ENCODE measurements around the gene IER3. TPM values are rescaled to one million over a fixed set of nuclear protein-coding genes. Genes with fewer than 3 reads are reported as not detected.

IER3 gene
- polyA plus RNA-seq, 3 donors: 30.6 to 188 (median 53.2) TPM

DNA sequence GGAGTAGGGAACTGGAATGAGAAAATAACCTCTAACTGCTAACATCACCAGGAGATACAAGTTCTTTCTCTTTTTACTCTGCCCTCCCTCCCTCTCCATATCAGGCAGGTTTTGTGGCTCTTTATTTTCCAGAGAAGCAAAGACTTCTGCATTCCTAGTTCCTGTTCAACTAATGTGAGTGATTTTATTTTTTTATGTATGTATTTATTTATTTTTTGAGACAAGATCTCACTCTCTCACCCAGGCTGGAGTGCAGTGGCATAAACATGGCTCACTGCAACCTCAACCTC lies 6.0 kb upstream of the IER3 start:
- intact Hi-C loops (cut with micrococcal nuclease): no loop called here
- no peaks in the 10 kb centered on the region for H4K20me1 ChIP-seq (ENCODE audit: insufficient read depth, low read length)

DNA sequence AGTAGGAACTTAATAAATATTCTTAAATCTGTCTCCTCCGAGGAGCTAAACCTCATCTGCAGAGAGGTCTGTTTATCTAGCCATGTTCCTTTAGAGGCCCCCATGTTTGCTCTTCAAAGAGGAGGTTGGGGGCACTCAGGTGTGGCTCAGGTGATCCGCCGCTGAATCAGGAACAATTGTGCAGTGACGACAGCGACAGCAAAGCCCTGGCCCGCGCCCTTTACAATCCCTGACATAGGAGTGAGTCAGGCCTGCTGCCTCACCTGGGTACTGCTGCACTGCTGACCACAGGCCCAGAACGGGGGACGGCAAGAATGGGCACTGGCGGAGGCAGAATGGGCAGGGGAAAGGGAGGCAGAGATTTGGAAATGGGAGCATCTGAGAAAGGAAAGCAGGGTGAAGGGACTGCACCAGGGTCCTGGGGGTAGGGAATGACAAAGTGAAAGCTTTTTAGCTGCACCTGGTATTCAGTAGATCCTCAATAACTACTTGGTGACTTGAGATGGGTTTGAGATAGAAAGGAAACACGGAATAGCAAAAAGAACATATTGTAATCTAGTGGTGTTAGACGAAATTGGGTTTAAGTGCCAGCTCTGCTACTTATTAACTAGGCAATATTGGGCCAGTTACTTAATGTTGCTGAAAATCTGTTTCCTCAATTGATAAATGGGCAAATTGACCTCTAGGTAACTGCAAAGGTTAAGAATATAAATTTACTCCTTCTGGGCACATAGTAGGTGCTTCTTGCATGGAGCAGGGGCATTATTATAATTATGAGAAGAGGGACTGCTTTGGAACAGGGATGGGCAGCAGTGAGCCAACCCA lies 5.4 kb upstream of the IER3 start:
- Mint-ChIP-seq H3K27ac (peak overlapping the region in 4 of 7 donors; percentile 5 to 87 (median 36)), H3K27me3 (ENCODE audit: low read depth in 3 of 3) (peaks cover 7 to 18% (median 10%) of the 10 kb centered on the region in 3 donors), H3K4me3 (no peak overlapping the region), H3K4me1 (peaks cover 38% of the 10 kb centered on the region), H3K36me3 (peaks cover 0 to 8% of the 10 kb centered on the region in 2 donors), H3K9me3 (peaks cover 0 to 3% (median 0%) of the 10 kb centered on the region in 7 donors)
- intact Hi-C loops (cut with micrococcal nuclease): loop anchor here in 1 of 2 donors (10.0 kb wide), 1 partner anchor 335 kb away; no protein-coding TSS in a partner anchor
- Histone ChIP-seq H3K27me3 (ENCODE audit: control insufficient read depth in 2 of 2, insufficient read depth in 2 of 2, low read length in 2 of 2) (peaks cover 0 to 4% of the 10 kb centered on the region in 2 donors), H3K4me3 (replicated peaks in 1 of 3; ENCODE audit: low read depth in 2 of 3, low read length in 3 of 3) (no peak overlapping the region), H3K36me3 (replicated peaks in 1 of 2; ENCODE audit: control insufficient read depth in 1 of 2, insufficient read depth in 2 of 2, low read length in 2 of 2) (no peaks in the 10 kb centered on the region), H3K9me3 (replicated peaks in 1 of 2; ENCODE audit: control insufficient read depth in 1 of 2, insufficient read depth in 1 of 2, low read length in 2 of 2) (no peaks in the 10 kb centered on the region), H3K4me1 (ENCODE audit: control insufficient read depth in 1 of 2, insufficient read depth in 2 of 2, low read length in 2 of 2) (peaks cover 20 to 29% of the 10 kb centered on the region in 2 donors), H3K79me2 (ENCODE audit: insufficient read depth, low read length) (no peaks in the 10 kb centered on the region), H2AFZ (ENCODE audit: insufficient read depth, low read depth, low read length, poor library complexity, severe bottlenecking) (no peak overlapping the region), H3K4me2 (replicated peaks; ENCODE audit: extremely low read depth, low read length, poor library complexity, severe bottlenecking) (no peak overlapping the region), H3K27ac (ENCODE audit: low read depth in 1 of 2, low read length in 2 of 2) (no peak overlapping the region), H4K20me1 (ENCODE audit: insufficient read depth, low read length) (no peaks in the 10 kb centered on the region), H3K9ac (ENCODE audit: insufficient read depth, low read length, poor library complexity, severe bottlenecking) (no peak overlapping the region)
- DNase-seq: no peak
- WGBS (ENCODE audit: insufficient coverage): 92% methylated on average over 11 of the region's 12 CpGs
- TF ChIP-seq, protein P1, sequence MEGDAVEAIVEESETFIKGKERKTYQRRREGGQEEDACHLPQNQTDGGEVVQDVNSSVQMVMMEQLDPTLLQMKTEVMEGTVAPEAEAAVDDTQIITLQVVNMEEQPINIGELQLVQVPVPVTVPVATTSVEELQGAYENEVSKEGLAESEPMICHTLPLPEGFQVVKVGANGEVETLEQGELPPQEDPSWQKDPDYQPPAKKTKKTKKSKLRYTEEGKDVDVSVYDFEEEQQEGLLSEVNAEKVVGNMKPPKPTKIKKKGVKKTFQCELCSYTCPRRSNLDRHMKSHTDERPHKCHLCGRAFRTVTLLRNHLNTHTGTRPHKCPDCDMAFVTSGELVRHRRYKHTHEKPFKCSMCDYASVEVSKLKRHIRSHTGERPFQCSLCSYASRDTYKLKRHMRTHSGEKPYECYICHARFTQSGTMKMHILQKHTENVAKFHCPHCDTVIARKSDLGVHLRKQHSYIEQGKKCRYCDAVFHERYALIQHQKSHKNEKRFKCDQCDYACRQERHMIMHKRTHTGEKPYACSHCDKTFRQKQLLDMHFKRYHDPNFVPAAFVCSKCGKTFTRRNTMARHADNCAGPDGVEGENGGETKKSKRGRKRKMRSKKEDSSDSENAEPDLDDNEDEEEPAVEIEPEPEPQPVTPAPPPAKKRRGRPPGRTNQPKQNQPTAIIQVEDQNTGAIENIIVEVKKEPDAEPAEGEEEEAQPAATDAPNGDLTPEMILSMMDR (IDR thresholded peaks at IDR 0.05): no peak

More for the DNA sequence above, 6.0 kb upstream of the IER3 start:
- H3K36me3 Mint-ChIP-seq: peaks cover 0 to 8% of the 10 kb centered on the region in 2 donors
- H3K9me3 Mint-ChIP-seq: peaks cover 0 to 3% (median 0%) of the 10 kb centered on the region in 7 donors
- H3K27ac ChIP-seq (ENCODE audit: low read depth in 1 of 2, low read length in 2 of 2): no peak overlapping the region
- peaks cover 6 to 18% (median 9%) of the 10 kb centered on the region in 3 donors for H3K27me3 Mint-ChIP-seq (ENCODE audit: low read depth in 3 of 3)
- no peaks in the 10 kb centered on the region for H3K79me2 ChIP-seq (ENCODE audit: insufficient read depth, low read length)
- H3K27ac Mint-ChIP-seq: peak overlapping the region in 2 of 7 donors; percentile 31 to 41
- no peaks in the 10 kb centered on the region for H3K9me3 ChIP-seq (replicated peaks in 1 of 2; ENCODE audit: control insufficient read depth in 1 of 2, insufficient read depth in 1 of 2, low read length in 2 of 2)
- H3K4me3 Mint-ChIP-seq: no peak overlapping the region
- H3K4me1 ChIP-seq (ENCODE audit: control insufficient read depth in 1 of 2, insufficient read depth in 2 of 2, low read length in 2 of 2): peaks cover 23 to 29% of the 10 kb centered on the region in 2 donors
- no peak overlapping the region for H3K9ac ChIP-seq (ENCODE audit: insufficient read depth, low read length, poor library complexity, severe bottlenecking)
- peaks cover 0 to under 1% of the 10 kb centered on the region in 2 donors for H3K27me3 ChIP-seq (ENCODE audit: control insufficient read depth in 2 of 2, insufficient read depth in 2 of 2, low read length in 2 of 2)
- H3K36me3 ChIP-seq (replicated peaks in 1 of 2; ENCODE audit: control insufficient read depth in 1 of 2, insufficient read depth in 2 of 2, low read length in 2 of 2): no peaks in the 10 kb centered on the region
- no peak overlapping the region for H3K4me3 ChIP-seq (replicated peaks in 1 of 3; ENCODE audit: low read depth in 2 of 3, low read length in 3 of 3)
- H3K4me2 ChIP-seq (replicated peaks; ENCODE audit: extremely low read depth, low read length, poor library complexity, severe bottlenecking): no peak overlapping the region
- no peak for DNase-seq
- TF ChIP-seq, protein P1 (IDR thresholded peaks at IDR 0.05): no peak
- H3K4me1 Mint-ChIP-seq: peaks cover 37% of the 10 kb centered on the region
- no peak overlapping the region for H2AFZ ChIP-seq (ENCODE audit: insufficient read depth, low read depth, low read length, poor library complexity, severe bottlenecking)
